Nucleus accumbens (tissue), 56 donors: ENCODE data around the gene DNMBP.
"Not testable (repeated sequence)": the region's sequence is repeated elsewhere in the genome, so short reads cannot be mapped to it uniquely, and the experiment has no call there.

Experiments
- DNase-seq, 56 donors: peaks; one replicate each; lab custom pipeline; 2025; lab: John Stamatoyannopoulos, UW

The DNMBP gene

DNA sequence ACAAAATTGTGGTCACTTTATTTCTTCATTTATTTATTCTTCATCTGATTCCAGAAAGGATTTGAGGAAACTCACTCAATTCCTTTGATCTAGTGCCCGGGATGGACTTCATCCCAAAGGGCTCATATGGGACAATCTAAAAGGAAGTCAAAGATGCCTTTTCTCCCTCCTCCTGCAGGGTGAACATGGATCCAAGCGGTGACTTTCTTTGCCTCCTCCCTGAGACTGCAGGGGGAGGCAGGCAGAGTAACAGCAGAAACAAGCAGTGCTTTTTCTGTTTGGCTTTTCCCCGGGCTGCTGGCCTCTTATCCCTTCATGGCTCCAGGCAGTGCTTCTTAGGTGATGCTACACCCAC is 10.0 kb upstream of the DNMBP start:
- DNase-seq, result no peak

DNA sequence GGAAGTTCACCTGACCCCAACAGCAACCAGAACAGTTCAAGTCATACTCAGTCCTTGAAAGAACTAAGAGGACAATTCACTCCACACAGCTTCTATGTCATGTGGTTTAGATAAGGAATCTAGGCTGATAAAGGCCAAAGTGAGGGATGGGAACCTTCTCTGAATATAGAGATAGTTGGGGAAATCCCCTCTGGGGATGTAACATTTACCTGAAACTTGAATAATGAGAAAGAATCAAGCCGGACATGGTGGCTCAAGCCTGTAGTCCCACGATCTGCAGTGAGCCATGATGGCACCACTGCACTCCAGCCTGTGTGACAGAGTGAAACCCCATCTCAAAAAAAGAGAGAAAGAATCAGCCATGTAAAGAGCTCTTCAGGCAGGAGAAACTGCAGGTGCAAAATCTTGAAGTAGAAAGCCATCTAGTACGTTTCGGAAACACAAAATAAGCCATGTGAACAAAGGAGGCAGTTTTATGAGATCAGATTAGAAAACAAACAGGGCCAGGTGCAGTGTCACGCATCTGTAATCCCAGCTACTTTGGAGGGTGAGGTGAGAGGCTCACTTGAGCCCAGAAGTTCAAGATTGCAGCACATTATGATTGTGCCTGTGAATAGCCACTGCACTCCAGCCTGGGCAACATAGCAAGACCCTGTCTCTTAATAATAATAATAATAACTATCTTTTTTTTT is 4.5 kb upstream of the DNMBP start:
- no peak for DNase-seq

DNA sequence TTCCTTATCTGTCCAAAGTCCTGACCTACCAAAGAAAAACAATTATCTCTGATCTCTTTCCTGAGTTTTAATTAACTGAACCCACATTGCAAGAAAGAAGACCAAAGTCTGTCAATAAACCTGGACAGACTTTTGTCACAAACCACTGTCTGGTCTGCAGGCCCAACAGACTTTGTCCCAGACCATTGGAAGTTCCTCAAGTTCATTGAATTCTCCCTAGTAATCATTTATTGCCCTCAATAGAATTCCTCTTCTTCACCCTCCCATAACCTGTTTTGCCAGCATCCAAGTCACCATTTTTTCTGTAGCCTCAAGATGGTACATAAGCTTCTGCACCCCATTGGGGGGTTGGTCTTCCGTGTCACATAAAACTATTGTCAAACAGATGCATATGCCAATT is 3.9 kb upstream of the DNMBP start:
- no peak for DNase-seq

DNA sequence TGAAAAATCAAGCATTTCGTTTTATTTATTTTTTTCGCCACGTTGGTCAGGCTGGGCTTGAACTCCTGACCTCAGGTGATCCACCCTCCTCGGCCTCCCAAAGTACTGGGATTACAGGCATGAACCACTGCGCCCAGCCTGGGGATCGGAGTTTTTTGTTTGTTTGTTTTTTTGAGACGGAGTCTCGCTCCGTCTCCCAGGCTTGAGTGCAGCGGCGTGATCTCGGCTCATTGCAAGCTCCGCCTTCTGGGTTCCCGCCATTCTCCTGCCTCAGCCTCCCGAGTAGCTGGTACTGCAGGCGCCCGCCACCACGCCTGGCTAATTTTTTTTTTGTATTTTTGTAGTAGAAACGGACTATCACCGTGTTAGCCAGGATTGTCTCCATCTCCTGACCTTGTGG is 2.2 kb upstream of the DNMBP start:
- DNase-seq, result not testable (repeated sequence)

DNA sequence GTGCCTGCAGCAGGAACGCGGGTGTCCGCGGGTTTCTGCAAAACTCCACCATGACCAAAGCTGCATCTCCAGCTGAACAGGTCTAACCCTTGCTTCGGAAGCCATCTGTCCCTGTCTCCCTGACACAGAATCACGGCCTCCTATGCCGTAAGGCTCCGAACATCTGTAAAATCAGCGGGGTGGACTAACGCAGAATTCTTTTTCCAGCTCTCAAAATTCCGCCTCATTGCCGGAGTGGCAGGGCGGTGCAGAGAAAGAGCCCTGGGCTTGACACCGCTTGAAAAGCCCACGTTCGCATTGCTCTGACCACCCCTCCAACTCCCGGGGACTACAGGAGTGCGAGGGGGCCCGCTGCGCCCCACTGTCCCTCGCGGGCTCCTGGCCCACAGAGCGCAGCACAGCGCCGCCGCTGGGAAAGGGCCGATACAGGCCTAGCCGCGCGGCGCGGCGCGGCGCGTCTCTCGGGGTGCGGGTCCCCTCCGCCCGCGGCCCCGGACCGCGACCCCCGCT is 409 bp downstream of the DNMBP start:
- peak in 44 of 56 donors; percentile 13 to 76 (median 51) for DNase-seq

DNA sequence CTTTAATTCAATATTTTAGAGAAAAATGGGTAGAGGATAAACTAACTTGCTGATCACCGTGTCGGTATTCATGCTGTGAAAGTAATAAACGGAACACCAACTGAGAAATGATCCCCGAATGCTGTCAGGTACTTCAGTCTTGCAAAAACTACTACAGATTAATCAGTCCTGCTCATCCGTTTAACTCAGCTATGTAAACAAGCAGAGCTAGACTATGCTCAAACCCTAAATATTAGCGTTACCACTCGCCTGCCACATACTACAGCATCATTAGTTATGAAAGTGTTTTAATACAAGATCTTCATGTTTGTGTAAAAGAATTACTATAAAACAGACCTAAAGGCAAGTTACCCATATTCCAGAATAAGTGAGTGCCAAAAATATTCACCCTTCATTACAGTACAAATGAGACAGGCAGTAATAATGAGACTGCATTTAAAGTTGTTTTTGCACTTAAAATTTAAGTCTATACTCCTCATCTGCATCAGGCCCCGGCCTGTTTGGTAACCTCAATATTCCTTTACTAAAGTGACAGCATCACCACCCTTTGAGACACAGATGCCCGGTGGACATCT is 952 bp downstream of the DNMBP start:
- DNase-seq, result no peak

DNA sequence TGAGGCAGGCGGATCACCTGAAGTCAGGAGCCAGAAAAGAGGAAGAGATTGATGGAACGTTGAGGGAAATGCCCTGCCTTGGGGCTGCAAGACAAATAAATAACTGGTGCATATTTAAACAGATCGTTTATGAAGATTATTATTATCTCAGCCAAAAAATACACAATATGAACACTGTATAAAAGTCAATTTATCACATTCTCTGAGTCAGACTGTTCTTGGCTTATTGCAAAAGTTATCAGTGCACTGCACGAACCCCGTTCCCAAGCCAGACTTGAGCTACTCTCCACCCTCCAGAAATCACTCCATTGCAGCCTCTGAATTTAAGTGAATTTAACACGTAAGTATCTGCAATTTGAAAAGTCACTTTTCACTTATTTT is 1.6 kb downstream of the DNMBP start:
- DNase-seq, result no peak

DNA sequence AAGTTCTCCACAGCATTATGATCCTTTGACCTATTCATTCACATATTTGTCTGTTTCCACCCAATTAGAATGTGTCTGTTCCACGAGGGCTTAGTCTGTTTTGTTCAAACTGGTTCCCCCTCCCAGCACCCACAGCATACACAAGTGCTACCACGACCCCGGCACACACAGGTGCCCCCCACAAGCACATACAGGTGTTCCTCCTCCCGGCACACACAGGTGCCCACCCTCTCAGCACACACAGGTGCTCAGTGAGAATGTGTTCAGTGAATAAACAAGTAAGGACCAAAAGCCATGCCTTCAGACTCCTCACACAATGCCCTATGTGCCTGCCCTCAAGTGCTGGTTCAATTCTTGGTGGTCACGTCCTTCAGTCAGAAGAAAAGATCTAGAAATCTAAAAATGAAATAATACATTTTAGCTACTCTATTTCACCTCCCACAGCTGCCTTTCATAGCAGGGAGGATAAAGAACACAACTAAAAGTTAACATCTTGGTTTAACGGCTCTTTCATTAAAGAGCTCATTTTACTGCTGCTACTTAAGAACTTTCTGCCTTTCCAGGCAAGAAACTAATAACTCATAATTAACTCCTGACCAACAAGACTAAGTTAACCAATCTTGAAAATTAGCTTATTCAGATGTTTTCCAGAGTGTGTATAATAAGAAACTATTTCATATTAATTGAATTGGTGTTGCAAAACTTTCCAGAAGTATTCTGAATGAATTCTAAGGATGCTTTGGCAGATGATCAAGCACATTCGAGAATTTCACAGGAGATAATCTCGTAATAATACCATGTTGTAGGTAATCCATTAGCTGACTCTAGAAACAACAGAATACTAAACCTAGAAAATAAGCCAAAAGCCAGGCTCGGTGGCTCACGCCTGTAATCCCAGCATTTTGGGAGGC is 2.3 kb downstream of the DNMBP start:
- no peak for DNase-seq

DNA sequence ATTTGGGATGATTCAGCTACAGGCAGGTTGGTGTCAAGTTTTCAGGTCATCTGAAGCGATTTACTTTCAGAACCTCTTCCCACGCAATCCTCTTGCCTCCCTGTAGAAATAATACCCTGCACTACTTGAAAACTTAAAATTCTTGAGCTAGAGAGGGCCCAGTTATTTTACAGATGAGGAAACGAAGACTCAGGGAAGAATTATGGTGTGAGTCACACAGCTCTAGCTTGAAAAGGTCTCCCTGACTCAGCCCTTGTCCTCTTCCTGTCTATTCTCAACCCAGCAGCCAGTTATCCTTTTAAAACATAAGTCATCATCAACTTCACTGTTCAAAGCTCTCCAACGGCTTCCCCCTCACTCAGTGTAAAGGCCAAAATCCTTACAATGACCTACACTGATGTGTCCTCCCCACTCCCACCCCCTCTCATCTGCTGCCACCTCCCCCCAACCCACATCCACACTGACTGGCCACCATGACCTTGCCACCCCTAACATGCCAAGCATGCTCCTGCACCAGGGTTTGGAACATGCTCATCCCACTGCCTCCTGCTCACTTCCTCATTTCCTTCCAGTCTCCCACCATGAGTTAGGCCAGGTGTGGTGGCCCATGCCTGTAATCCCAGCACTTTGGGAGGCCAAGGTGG is 3.4 kb downstream of the DNMBP start:
- no peak for DNase-seq

DNA sequence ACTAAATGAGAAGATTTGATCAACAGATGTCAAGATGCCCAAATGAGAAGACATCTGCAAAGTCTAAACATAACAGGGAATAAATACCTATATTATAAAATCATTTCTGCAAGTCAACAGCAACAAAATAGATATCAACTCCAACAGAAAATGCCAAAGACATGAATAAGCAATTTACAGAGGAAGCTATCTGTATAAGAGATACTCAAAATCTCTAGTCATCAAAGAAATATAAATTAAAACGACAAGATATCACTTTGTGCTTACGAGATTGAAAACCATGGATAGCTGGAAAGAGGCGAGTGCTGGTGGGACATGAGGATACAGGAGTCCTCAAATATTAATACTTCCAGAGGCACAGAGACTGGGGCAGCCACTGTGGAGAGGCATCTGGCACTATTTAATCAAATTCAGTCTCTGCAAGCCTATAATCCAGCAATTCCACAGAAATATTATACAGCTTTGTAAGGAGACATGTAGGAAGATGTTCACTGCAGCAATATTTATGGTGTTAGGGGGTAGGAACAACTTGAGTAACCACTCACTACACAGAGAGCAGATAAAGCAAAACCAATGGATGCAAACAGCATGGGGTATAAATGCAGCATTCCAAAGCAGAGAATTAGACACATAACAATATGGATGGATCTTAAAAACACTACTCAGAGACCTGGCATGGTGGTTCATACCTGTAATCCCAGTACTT is 4.8 kb downstream of the DNMBP start:
- no peak for DNase-seq

DNA sequence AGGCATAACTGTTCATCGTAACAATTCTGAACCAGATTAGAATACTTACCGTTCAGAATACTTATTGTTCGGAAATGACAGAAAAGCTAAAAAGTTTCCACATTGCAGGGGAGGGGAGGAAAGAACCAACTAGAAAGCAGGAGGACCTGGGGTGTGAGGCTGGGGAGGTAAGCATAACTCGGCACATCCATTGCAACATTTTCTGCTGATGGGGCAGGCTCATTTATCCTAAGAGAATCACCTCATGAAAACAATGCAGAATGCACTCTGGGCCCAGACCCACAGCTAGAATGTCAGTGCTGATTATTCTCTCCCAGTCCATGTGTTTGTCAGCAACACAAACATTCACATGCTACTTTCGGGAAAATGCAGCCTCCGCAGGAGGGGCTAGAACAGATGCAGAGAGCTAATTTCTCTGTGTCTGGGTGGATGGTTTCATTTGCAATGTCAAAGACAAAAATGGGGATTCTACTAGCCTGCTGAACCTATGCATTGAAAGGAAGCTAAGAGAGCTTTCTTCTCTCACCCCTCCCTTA is 9.6 kb downstream of the DNMBP start:
- DNase-seq, result no peak

DNA sequence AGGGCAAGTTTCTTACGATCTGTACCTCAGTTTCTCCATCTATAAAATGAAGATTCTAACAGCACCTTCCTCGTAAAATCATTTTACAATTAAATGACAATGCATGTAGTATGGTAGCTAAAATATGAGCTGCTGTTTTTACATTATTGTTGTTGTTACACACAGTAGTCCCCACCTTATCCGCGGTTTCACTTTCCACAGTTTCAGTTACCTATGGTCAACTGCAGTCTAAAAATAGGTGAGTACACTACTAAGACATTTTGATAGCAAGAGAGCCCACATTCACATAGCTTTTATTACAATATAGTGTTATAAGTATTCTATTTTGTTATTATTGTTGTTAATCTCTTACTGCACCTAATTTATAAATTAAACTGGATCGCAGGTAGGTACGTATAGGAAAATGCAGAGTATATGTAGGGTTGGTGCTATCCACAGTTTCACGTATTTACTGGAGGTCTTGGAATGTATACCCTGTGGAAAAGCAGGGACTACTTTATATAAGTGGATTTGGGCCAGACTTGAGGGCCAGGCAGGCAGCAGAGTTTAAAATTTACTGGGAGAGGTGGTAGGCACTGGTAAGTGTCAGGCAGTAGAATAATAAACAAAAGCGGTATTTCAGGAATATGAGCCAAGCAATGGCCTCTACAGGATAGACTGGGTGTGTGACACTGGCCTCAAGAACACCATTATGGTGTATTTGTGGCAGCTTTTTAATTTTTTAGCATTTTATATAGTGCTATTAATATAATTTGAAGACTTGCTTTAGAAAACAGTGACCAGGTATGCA is 10.2 kb downstream of the DNMBP start:
- DNase-seq, result no peak

DNA sequence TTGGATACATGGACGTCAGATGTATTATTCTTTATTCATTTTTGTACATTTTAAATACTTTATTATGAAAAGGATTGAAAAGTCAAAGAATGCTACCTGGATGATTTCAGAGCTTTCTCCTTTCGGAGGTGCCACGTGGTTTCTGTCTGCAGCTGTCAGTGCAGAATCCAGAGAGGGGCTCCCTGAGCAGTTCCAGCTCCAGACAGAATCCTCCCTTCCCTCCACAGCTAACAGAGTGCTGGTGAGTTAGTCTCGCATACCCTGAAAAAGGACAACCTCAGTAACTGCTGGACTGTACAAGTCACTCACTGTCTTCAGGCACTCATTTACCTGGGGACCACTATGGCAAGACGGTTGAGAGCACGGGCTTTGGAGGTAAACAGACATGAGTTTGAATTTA is 10.9 kb downstream of the DNMBP start:
- no peak for DNase-seq

DNA sequence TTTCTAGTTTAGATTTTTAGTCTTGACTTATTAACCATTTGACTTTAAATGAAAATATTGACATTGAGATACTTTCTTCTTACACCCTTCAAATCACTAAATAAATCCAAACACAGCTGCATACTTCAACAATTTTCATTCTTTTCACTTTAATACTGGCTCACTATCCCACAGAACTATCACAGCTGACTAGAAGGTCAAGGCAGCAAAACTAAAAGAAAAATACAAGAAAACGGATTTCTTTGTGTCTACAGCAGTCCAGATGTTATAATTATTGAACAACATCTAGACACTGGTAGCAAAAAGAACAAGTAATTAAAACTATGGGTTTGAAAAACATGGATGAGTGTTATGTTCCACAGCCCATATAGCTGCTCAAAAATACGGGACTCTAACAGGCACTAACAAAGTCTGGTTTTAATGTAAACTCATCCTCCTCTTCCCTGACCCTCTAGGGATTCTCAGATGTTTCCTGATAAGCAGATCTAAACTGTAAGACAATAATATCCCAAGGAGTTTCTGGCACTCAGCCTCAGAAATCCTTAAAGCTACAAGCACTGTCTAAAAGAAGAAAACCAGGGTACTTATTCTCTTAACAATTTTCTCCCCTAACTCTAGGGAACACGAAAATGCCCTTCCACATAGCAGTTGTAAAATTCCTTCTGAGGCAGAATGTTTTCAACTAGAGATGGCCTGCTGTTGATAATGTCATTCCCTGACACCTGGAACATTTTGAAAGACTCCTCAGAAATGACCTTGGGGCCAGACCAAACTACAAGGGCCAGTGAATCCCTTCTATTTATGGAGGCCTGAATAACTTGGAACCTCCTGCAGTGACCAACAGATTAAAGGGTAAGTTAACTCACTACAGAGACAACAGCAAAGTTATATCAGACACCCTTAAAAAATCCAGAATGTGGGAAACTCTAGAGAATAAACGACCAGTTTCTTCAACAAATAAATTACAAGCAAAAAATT is 12.8 kb downstream of the DNMBP start:
- DNase-seq, result no peak

DNA sequence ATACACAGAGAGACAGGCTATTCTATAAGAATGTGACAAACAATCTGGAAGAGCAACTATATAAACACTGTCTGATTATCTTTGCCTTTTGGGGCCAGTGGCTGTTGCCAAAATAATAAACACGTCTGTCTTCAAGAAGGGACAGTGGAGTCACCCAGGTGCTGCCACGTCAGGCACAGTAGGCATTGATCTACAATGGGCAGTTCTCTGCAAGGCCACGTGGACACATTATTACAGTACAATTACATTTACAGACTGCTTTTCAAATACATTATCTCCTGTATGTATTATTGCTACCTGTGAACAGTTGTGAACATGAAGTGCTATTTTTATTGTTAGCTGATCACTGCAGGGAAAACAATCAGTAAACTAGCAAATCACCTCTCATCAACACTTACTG is 14.0 kb downstream of the DNMBP start:
- no peak for DNase-seq

DNA sequence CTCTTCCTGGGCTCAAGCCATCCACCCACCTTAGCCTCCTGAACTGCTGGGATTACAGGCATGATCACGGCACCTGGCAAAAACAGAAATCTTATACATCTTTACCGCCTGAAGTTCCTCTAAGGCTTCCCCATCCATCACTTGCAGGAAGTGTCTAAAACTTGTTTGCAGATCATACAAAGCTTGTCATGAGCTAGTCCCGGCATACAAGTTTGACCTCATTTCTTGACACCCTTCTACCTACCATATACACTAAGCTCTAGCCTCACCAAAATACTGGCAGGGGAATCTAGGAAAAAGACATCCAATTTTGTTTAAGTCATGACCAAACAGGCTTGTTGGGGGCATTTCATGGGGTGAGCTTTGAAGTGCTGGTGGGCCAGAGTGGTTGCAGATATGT is 14.5 kb downstream of the DNMBP start:
- no peak for DNase-seq

DNA sequence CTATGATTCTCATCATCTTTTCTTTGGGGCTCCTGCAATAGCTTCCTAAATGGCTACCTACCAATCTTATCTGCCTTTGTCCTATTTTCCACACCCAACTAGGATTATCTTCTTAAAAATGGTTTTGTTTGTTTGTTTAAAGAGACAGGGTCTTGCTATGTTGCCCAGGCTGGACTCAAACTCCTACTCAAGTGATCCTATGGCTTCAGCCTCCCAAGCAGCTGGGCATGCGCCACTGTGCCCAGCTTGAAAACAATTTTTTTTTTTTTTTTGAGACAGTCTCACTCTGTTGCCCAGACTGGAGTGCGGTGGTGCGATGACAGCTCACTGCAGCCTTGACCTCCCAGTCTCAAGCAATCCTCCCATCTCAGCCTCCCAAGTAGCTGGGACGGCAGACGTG is 14.9 kb downstream of the DNMBP start:
- DNase-seq, result no peak
